ENCODE data around the gene NOP10.
A peak's percentile ranks its signal among the peaks of the same experiment; 100 is the strongest.
"Not testable (repeated sequence)": the region's sequence is repeated elsewhere in the genome, so short reads cannot be mapped to it uniquely, and the experiment has no call there.

The NOP10 gene

GRCh38 chr15:34349769-34350168, 6.8 kb upstream of the NOP10 start:
- H3K4me1 ChIP-seq (ENCODE audit: control insufficient read depth, low read length): no peaks in the 10 kb centered on the region
- no peaks in the 10 kb centered on the region for H3K9me2 ChIP-seq (replicated peaks; ENCODE audit: control insufficient read depth, low read length)
- no peaks in the 10 kb centered on the region for H3F3A ChIP-seq (ENCODE audit: control insufficient read depth, insufficient read depth)
- H3K9me3 ChIP-seq (ENCODE audit: control insufficient read depth, insufficient read depth, low read length): no peaks in the 10 kb centered on the region
- no peak overlapping the region for H3K4me3 ChIP-seq (ENCODE audit: low read length)
- H3K27ac ChIP-seq (ENCODE audit: low read depth, low read length): no peak overlapping the region
- no peak overlapping the region for H3K4me2 ChIP-seq (ENCODE audit: low read length)
- TF ChIP-seq EZH2phosphoT487 (IDR thresholded peaks at IDR 0.05; ENCODE audit: borderline replicate concordance, low read length): no peak
- TF ChIP-seq CTCF (IDR thresholded peaks at IDR 0.05; ENCODE audit: low read depth, low read length, poor library complexity, severe bottlenecking): no peak
- H3K27me3 ChIP-seq (ENCODE audit: control insufficient read depth, low read length): 0 out of 2 replicates have a peak, but pooled peaks cover 2% of the 10 kb centered on the region
- H4K20me1 ChIP-seq (ENCODE audit: control insufficient read depth, insufficient read depth, low read depth, low read length): no peaks in the 10 kb centered on the region
- H3K79me2 ChIP-seq (ENCODE audit: control insufficient read depth, low read length): no peaks in the 10 kb centered on the region
- H3K36me3 ChIP-seq (ENCODE audit: control insufficient read depth, low read length): no peaks in the 10 kb centered on the region

GRCh38 chr15:34348735-34349300, 5.9 kb upstream of the NOP10 start:
- Histone ChIP-seq H3K36me3 (ENCODE audit: control insufficient read depth, low read length) (no peaks in the 10 kb centered on the region), H3K79me2 (ENCODE audit: control insufficient read depth, low read length) (no peaks in the 10 kb centered on the region), H3K4me3 (ENCODE audit: low read length) (no peak overlapping the region), H3K27ac (ENCODE audit: low read depth, low read length) (no peak overlapping the region), H3F3A (ENCODE audit: control insufficient read depth, insufficient read depth) (no peaks in the 10 kb centered on the region), H3K4me2 (ENCODE audit: low read length) (no peak overlapping the region), H3K4me1 (ENCODE audit: control insufficient read depth, low read length) (no peaks in the 10 kb centered on the region), H3K27me3 (ENCODE audit: control insufficient read depth, low read length) (0 out of 2 replicates have a peak, but pooled peaks cover 2% of the 10 kb centered on the region), H3K9me3 (ENCODE audit: control insufficient read depth, insufficient read depth, low read length) (no peaks in the 10 kb centered on the region), H3K9me2 (replicated peaks; ENCODE audit: control insufficient read depth, low read length) (no peaks in the 10 kb centered on the region), H4K20me1 (ENCODE audit: control insufficient read depth, insufficient read depth, low read depth, low read length) (no peaks in the 10 kb centered on the region)
- TF ChIP-seq EZH2phosphoT487 (IDR thresholded peaks at IDR 0.05; ENCODE audit: borderline replicate concordance, low read length): no peak
- no peak for TF ChIP-seq CTCF (IDR thresholded peaks at IDR 0.05; ENCODE audit: low read depth, low read length, poor library complexity, severe bottlenecking)

- Histone ChIP-seq H3K9me2 (replicated peaks; ENCODE audit: control insufficient read depth, low read length) (no peaks in the 10 kb centered on the region), H3K36me3 (ENCODE audit: control insufficient read depth, low read length) (no peaks in the 10 kb centered on the region), H3K9me3 (ENCODE audit: control insufficient read depth, insufficient read depth, low read length) (no peaks in the 10 kb centered on the region), H3K4me1 (ENCODE audit: control insufficient read depth, low read length) (peaks cover 4% of the 10 kb centered on the region), H3K4me3 (ENCODE audit: low read length) (no peak overlapping the region), H4K20me1 (ENCODE audit: control insufficient read depth, insufficient read depth, low read depth, low read length) (no peaks in the 10 kb centered on the region), H3K4me2 (ENCODE audit: low read length) (no peak overlapping the region), H3K79me2 (ENCODE audit: control insufficient read depth, low read length) (no peaks in the 10 kb centered on the region), H3F3A (ENCODE audit: control insufficient read depth, insufficient read depth) (no peaks in the 10 kb centered on the region), H3K27ac (ENCODE audit: low read depth, low read length) (no peak overlapping the region), H3K27me3 (ENCODE audit: control insufficient read depth, low read length) (0 out of 2 replicates have a peak, but pooled peaks cover 2% of the 10 kb centered on the region)
- TF ChIP-seq EZH2phosphoT487 (IDR thresholded peaks at IDR 0.05; ENCODE audit: borderline replicate concordance, low read length): no peak
- no peak for TF ChIP-seq CTCF (IDR thresholded peaks at IDR 0.05; ENCODE audit: low read depth, low read length, poor library complexity, severe bottlenecking)
Observed at GRCh38 chr15:34347951-34348638, 5.2 kb upstream of the NOP10 start.

GRCh38 chr15:34342213-34342736, 661 bp downstream of the NOP10 start:
- H3K9me2 ChIP-seq (replicated peaks; ENCODE audit: control insufficient read depth, low read length); H3K9me3 ChIP-seq (ENCODE audit: control insufficient read depth, insufficient read depth, low read length); H4K20me1 ChIP-seq (ENCODE audit: control insufficient read depth, insufficient read depth, low read depth, low read length); H3K27me3 ChIP-seq (ENCODE audit: control insufficient read depth, low read length): not testable (repeated sequence)
- H3K4me3 ChIP-seq (ENCODE audit: low read length): peak overlapping the region; percentile 98
- H3K36me3 ChIP-seq (ENCODE audit: control insufficient read depth, low read length): peaks cover 30% of the 10 kb centered on the region
- H3K27ac ChIP-seq (ENCODE audit: low read depth, low read length): peak overlapping the region; percentile 78
- H3K79me2 ChIP-seq (ENCODE audit: control insufficient read depth, low read length): peaks cover 27% of the 10 kb centered on the region
- peaks cover 26% of the 10 kb centered on the region for H3K4me1 ChIP-seq (ENCODE audit: control insufficient read depth, low read length)
- peak overlapping the region; percentile 62 for H3K4me2 ChIP-seq (ENCODE audit: low read length)
- H3F3A ChIP-seq (ENCODE audit: control insufficient read depth, insufficient read depth): peaks cover 23% of the 10 kb centered on the region

Data from DOHH2 (cell line).